GM12801 (cell line): ENCODE results near the gene FRRS1.

ENCODE experiments used
- CTCF ChIP-seq: IDR thresholded peaks from one replicate; pipeline ENCODE4 v1.5.1; 2011; ENCODE audit warnings: control low read depth; ENCODE audit not compliant: insufficient read length; ENCODE audit errors: extremely low read depth

FRRS1 gene

GRCh38 chr1:99696616-99697015, 69.8 kb downstream of the FRRS1 start:
- no peak for TF ChIP-seq CTCF

GRCh38 chr1:99691175-99691574, 75.3 kb downstream of the FRRS1 start:
- TF ChIP-seq CTCF: no peak

GRCh38 chr1:99685516-99686180, 80.8 kb downstream of the FRRS1 start:
- TF ChIP-seq CTCF: no peak

GRCh38 chr1:99682291-99682751, 84.1 kb downstream of the FRRS1 start:
- TF ChIP-seq CTCF: no peak

- no peak for TF ChIP-seq CTCF
Measured at GRCh38 chr1:99681583-99681982, 84.9 kb downstream of the FRRS1 start.

GRCh38 chr1:99680270-99680669, 86.2 kb downstream of the FRRS1 start:
- TF ChIP-seq CTCF: no peak

- TF ChIP-seq CTCF: no peak
Measured at GRCh38 chr1:99677416-99677815, 89.0 kb downstream of the FRRS1 start.
